ENCODE results near the gene PATJ.

Gene PATJ

DNA sequence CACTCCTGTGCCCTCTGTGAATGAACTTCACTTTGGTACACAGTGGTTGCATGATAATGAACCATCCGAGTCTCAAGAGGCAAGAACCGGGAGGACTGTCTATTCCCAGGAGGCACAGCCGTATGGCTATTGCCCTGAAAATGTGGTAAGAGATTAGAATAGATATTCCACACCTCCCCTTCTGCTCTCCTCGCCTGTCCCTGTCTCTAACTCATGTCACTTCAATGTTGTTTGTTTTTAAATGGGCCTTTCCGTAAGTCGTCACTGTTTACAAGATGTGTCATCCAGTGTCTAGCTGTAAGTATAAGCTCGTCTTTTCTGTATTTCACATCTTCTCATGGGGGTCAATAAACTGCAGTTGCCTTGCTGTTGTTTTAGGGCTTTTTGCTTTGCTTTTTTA is 122.2 kb downstream of the PATJ start:
- H3K4me3 ChIP-seq (replicated peaks; ENCODE audit: insufficient read depth, low read length) = no peak overlapping the region
- H3K27me3 ChIP-seq (ENCODE audit: insufficient read depth, poor library complexity, severe bottlenecking) = peaks cover 4% of the 10 kb centered on the region
- no peak for DNase-seq (ENCODE audit: low read depth in 1 of 2, low spot score in 1 of 2)
- TF ChIP-seq, protein P1, sequence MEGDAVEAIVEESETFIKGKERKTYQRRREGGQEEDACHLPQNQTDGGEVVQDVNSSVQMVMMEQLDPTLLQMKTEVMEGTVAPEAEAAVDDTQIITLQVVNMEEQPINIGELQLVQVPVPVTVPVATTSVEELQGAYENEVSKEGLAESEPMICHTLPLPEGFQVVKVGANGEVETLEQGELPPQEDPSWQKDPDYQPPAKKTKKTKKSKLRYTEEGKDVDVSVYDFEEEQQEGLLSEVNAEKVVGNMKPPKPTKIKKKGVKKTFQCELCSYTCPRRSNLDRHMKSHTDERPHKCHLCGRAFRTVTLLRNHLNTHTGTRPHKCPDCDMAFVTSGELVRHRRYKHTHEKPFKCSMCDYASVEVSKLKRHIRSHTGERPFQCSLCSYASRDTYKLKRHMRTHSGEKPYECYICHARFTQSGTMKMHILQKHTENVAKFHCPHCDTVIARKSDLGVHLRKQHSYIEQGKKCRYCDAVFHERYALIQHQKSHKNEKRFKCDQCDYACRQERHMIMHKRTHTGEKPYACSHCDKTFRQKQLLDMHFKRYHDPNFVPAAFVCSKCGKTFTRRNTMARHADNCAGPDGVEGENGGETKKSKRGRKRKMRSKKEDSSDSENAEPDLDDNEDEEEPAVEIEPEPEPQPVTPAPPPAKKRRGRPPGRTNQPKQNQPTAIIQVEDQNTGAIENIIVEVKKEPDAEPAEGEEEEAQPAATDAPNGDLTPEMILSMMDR (IDR thresholded peaks at IDR 0.05; ENCODE audit: insufficient read depth, low read length) = no peak
- no peak for TF ChIP-seq REST (IDR thresholded peaks at IDR 0.05; ENCODE audit: insufficient replicate concordance, low read depth)
- H3K27ac ChIP-seq (replicated peaks) = no peak overlapping the region

DNA sequence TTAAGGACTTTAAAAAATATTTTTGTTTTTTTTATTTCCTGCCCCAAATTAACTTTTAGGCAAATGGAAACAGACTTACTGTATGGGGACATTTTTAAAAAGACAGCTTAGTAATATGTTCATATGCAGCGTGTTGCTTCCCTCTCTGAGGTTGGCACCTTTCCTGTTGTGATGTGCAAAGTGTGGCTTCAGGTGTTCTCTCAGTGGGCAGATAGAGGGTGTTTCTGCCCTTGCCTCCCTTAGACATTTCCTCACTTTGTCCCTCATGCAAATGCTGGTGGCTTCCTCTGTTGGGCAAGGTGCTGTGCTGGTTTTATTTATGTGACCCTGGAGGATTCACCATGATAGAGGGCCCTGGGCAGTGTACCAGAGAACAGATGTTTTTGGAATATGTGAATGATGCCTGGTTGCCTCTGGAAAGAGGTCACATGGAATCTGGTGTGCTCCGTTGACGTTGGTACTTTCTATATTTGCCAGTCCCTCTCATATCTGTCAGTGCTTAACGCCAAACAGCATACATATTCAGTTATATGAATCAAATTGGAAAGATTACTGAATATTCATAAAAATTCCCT is 123.5 kb downstream of the PATJ start:
- no peak for DNase-seq (ENCODE audit: low read depth in 1 of 2, low spot score in 1 of 2)
- no peak overlapping the region for H3K27ac ChIP-seq (replicated peaks)

DNA sequence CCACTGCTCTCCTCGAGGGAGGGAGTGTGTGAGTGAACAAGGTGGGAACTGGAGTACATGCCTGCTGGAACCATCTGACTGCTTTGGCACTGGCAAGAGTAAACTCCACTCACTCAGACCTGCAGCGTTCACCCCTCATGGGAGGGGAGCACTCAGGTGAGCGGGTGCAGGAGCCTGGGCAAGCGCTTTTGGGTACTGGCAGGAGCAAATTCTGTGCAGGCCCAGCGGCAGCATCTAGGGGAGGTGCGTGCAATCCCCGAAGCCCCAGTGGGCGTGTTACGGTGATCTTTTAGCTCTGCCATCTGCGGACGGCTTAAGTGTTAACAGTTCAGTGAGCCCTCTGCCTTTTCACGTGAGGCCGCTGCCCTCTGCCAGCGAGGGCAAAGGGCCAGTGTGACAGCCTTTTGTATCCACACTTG is 127.4 kb downstream of the PATJ start:
- TF ChIP-seq, protein P1 (IDR thresholded peaks at IDR 0.05; ENCODE audit: insufficient read depth, low read length) = no peak
- TF ChIP-seq REST (IDR thresholded peaks at IDR 0.05; ENCODE audit: insufficient replicate concordance, low read depth) (no peak), GABPA (IDR thresholded peaks at IDR 0.05; ENCODE audit: low read depth) (no peak), SPI1 (IDR thresholded peaks at IDR 0.05; ENCODE audit: borderline replicate concordance, low read depth) (no peak), POLR2AphosphoS5 (IDR thresholded peaks at IDR 0.05; ENCODE audit: low read depth) (no peak)
- DNase-seq (ENCODE audit: low read depth in 1 of 2, low spot score in 1 of 2) = no peak
- no peak overlapping the region for H3K4me3 ChIP-seq (replicated peaks; ENCODE audit: insufficient read depth, low read length)
- no peak overlapping the region for H3K27ac ChIP-seq (replicated peaks)
- H3K27me3 ChIP-seq (ENCODE audit: insufficient read depth, poor library complexity, severe bottlenecking) = no peaks in the 10 kb centered on the region

More for the DNA sequence above, 123.5 kb downstream of the PATJ start:
- TF ChIP-seq GABPA (IDR thresholded peaks at IDR 0.05; ENCODE audit: low read depth) (no peak), REST (IDR thresholded peaks at IDR 0.05; ENCODE audit: insufficient replicate concordance, low read depth) (no peak), POLR2AphosphoS5 (IDR thresholded peaks at IDR 0.05; ENCODE audit: low read depth) (no peak), SPI1 (IDR thresholded peaks at IDR 0.05; ENCODE audit: borderline replicate concordance, low read depth) (no peak)
- TF ChIP-seq, protein P1 (IDR thresholded peaks at IDR 0.05; ENCODE audit: insufficient read depth, low read length) = no peak
- Histone ChIP-seq H3K27me3 (ENCODE audit: insufficient read depth, poor library complexity, severe bottlenecking) (peaks cover 4% of the 10 kb centered on the region), H3K4me3 (replicated peaks; ENCODE audit: insufficient read depth, low read length) (no peak overlapping the region)

All from HL-60 (cell line).